HG03565 (cell line): ENCODE data around the gene PHF19.

Source experiments
- ATAC-seq: cut with Tn5 transposase; IDR thresholded peaks from one replicate; pipeline ENCODE4 v1.9.1; 2021; ENCODE audit warnings: mild to moderate bottlenecking, moderate library complexity; ENCODE audit not compliant: unreplicated experiment

The PHF19 gene

GRCh38 chr9:120914396-120914795, 37.4 kb upstream of the PHF19 start:
- ATAC-seq, result no peak

- ATAC-seq, result no peak
Observed at GRCh38 chr9:120913647-120914264, 36.8 kb upstream of the PHF19 start.

- ATAC-seq, result no peak
Observed at GRCh38 chr9:120912958-120913646, 36.1 kb upstream of the PHF19 start.

GRCh38 chr9:120911295-120911837, 34.4 kb upstream of the PHF19 start:
- ATAC-seq, result no peak

GRCh38 chr9:120910643-120911042, 33.7 kb upstream of the PHF19 start:
- ATAC-seq, result no peak

- ATAC-seq, result no peak
Observed at GRCh38 chr9:120909904-120910303, 32.9 kb upstream of the PHF19 start.

GRCh38 chr9:120905315-120906164, 28.6 kb upstream of the PHF19 start:
- ATAC-seq, result no peak

GRCh38 chr9:120904978-120905301, 28.0 kb upstream of the PHF19 start:
- ATAC-seq, result no peak

- ATAC-seq, result no peak
Observed at GRCh38 chr9:120904061-120904977, 27.3 kb upstream of the PHF19 start.

GRCh38 chr9:120902569-120903535, 25.9 kb upstream of the PHF19 start:
- ATAC-seq, result no peak

- ATAC-seq, result no peak
Observed at GRCh38 chr9:120901755-120902568, 25.0 kb upstream of the PHF19 start.

- ATAC-seq, result no peak
Observed at GRCh38 chr9:120900824-120901223, 23.8 kb upstream of the PHF19 start.

- no peak for ATAC-seq
Observed at GRCh38 chr9:120899490-120900068, 22.6 kb upstream of the PHF19 start.

GRCh38 chr9:120898396-120898795, 21.4 kb upstream of the PHF19 start:
- no peak for ATAC-seq

GRCh38 chr9:120895951-120896350, 19.0 kb upstream of the PHF19 start:
- ATAC-seq, result no peak

GRCh38 chr9:120894321-120895148, 17.5 kb upstream of the PHF19 start:
- ATAC-seq, result no peak

- ATAC-seq, result no peak
Observed at GRCh38 chr9:120893611-120894307, 16.8 kb upstream of the PHF19 start.
